Lower leg skin (tissue), 4 donors: ENCODE data around the gene SLC22A23. TPM values are rescaled to one million over a fixed set of nuclear protein-coding genes. Genes with fewer than 3 reads are reported as not detected.

Experiments
- DNase-seq, 2 donors: peaks; one replicate each; pipeline ENCODE4 v3.0.0-alpha.2; 2019; ENCODE audit warnings: low spot score in 2 of 2
- H3K4me3 ChIP-seq: fragments of 200-600 bp; sonication (generic); 2 replicates; pipeline ENCODE4 v1.5.1; 2017; ENCODE audit warnings: mild to moderate bottlenecking, low read depth; ENCODE audit not compliant: poor library complexity, severe bottlenecking
- POLR2A ChIP-seq, 2 donors: fragments of 450-650 bp; IDR thresholded peaks; one replicate each; pipeline ENCODE4 v1.6.1; 2016 to 2017; ENCODE audit warnings: antibody characterized with exemption in 2 of 2, mild to moderate bottlenecking in 1 of 2, moderate library complexity in 1 of 2
- WGBS, 2 donors: methylation state at CpG; one replicate each; pipeline ENCODE4 v1.1.5; 2018; 5-methylcytosine and 5-hydroxymethylcytosine counted together
- intact Hi-C: fragments of 100-400 bp; cut with DNase I; formaldehyde crosslinking; loops from one replicate; pipeline ENCODE4 v1.15.0; 2023; ENCODE audit warnings: low total_unique reads
- total RNA-seq, 4 donors: library from RNA; depleted of rRNA; stranded (reverse); fragments of >200 nt; gene quantifications; one replicate each; pipeline ENCODE4 v1.1.0, GENCODE V29; 2016
- TF ChIP-seq, protein P1 (sequence below), 3 donors: fragments of 450-650 bp; IDR thresholded peaks; one replicate each; pipeline ENCODE4 v1.5.1; 2016; ENCODE audit warnings: antibody characterized with exemption in 3 of 3, mild to moderate bottlenecking in 3 of 3, moderate library complexity in 2 of 3

SLC22A23 gene
- total RNA-seq, 4 donors from 2014 or later: 29.2 to 50.7 (median 43.2) TPM

DNA sequence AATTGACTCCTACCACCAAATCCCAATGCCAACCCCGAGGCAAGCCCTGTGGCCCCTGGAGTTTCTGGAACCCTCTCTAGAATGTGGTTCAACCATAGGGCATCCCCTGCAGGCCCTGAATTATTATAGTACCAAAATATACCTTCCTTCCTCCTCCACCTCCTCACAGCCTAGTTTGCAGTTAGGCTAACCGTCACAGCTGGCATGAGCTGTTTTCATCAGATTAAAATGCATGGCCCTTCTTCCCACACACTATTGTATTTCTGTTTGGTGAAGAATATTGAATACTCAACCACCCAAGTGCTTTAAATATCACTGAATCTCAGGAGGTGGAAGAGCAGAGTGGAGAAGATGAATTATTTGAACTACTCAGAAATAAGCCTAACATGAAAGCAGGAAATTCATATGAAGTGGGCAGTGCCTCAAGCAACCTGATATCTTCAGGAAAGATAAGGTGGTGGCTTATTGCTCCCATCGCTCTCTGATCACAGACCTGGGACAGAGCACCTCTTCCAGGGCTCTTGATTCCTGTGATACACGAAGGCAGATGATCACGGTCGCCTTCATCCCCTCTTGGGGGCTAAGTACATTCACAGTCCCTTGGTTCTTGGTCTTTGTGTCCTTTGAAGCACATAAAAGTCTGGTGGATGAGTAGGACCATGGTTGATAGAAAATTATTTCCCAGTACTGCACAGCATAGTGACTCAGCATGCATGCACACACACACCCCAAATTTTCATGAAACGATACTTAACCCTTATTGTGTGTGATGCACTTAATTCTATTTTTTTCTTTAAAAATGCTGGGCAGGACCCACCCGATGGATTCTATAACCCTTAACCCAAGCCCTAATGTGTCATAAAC lies 107.2 kb downstream of the SLC22A23 start:
- TF ChIP-seq, protein P1, sequence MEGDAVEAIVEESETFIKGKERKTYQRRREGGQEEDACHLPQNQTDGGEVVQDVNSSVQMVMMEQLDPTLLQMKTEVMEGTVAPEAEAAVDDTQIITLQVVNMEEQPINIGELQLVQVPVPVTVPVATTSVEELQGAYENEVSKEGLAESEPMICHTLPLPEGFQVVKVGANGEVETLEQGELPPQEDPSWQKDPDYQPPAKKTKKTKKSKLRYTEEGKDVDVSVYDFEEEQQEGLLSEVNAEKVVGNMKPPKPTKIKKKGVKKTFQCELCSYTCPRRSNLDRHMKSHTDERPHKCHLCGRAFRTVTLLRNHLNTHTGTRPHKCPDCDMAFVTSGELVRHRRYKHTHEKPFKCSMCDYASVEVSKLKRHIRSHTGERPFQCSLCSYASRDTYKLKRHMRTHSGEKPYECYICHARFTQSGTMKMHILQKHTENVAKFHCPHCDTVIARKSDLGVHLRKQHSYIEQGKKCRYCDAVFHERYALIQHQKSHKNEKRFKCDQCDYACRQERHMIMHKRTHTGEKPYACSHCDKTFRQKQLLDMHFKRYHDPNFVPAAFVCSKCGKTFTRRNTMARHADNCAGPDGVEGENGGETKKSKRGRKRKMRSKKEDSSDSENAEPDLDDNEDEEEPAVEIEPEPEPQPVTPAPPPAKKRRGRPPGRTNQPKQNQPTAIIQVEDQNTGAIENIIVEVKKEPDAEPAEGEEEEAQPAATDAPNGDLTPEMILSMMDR (IDR thresholded peaks at IDR 0.05): no peak
- no peak for TF ChIP-seq POLR2A (IDR thresholded peaks at IDR 0.05)
- WGBS, 2 donors: 74 to 92% methylated on average over 8 of the region's 8 CpGs
- intact Hi-C loops: no loop called here
- H3K4me3 ChIP-seq: no peak overlapping the region
- no peak for DNase-seq

DNA sequence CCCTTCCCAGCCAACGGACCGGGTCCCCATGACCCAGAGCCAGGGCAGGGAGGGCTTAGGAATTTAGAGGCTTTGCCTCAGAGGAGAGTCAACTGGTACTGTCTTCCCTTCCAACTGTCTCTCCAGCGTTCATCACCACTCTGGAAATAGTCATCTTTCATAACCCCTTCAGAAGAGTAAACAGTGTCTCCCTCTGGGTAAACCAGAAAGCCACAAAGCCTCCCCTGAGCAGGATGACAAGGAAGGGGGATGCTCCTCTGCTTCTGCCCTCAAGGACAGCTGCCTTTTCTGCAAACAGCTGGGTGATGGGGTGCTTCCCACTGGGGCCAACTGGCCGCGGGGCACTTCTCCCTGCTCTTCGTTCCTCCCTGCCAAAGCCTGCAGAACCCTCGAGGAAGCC lies 108.0 kb downstream of the SLC22A23 start:
- H3K4me3 ChIP-seq: no peak overlapping the region
- intact Hi-C loops: no loop called here
- DNase-seq: no peak
- TF ChIP-seq POLR2A (IDR thresholded peaks at IDR 0.05): no peak
- TF ChIP-seq, protein P1 (IDR thresholded peaks at IDR 0.05): no peak
- 71 to 82% methylated on average over 7 of the region's 7 CpGs for WGBS, 2 donors

DNA sequence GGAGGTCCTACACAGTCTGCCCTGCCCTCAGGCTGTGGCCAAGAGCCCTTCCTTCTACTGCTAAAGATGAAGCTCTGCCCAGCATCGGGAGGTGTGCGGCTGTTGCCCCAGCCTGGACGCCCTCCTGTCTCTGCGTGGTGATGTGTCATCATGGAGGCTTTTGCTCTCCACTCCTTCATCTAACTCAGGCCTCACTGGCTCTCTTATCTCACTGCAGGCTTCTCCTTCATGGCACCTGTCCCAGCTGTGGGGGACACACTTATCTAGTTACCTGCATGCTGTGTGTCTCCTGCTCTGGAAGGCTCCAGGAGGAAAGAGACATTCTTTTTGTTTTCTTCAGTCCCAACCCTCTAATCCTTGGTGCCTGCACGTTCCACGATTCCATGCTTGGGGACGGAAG lies 109.0 kb downstream of the SLC22A23 start:
- 95 to 97% methylated on average over 7 of the region's 7 CpGs for WGBS, 2 donors
- TF ChIP-seq, protein P1 (IDR thresholded peaks at IDR 0.05): no peak
- no peak for TF ChIP-seq POLR2A (IDR thresholded peaks at IDR 0.05)
- no peak for DNase-seq
- no peak overlapping the region for H3K4me3 ChIP-seq
- intact Hi-C loops: no loop called here

- TF ChIP-seq, protein P1 (IDR thresholded peaks at IDR 0.05): no peak
- no peak for TF ChIP-seq POLR2A (IDR thresholded peaks at IDR 0.05)
- DNase-seq: no peak
- H3K4me3 ChIP-seq: no peak overlapping the region
- WGBS, 2 donors: 80 to 89% methylated on average over 7 of the region's 7 CpGs
- intact Hi-C loops: no loop called here
Observed at GRCh38 chr6:3347247-3347646, 109.6 kb downstream of the SLC22A23 start.

- H3K4me3 ChIP-seq: no peak overlapping the region
- 88 to 97% methylated on average over 2 of the region's 2 CpGs for WGBS, 2 donors
- intact Hi-C loops: no loop called here
- TF ChIP-seq, protein P1 (IDR thresholded peaks at IDR 0.05): no peak
- no peak for TF ChIP-seq POLR2A (IDR thresholded peaks at IDR 0.05)
- DNase-seq: no peak
Observed at GRCh38 chr6:3346476-3346875, 110.4 kb downstream of the SLC22A23 start.
